GM21360 (cell line): ENCODE data around the gene CCNYL1.

Source experiments
- ATAC-seq: cut with Tn5 transposase; IDR thresholded peaks from one replicate; pipeline ENCODE4 v1.9.1; 2021; ENCODE audit warnings: mild to moderate bottlenecking, moderate library complexity; ENCODE audit not compliant: unreplicated experiment

Gene CCNYL1

GRCh38 chr2:207764096-207764630, 52.7 kb downstream of the CCNYL1 start:
- ATAC-seq = no peak

DNA sequence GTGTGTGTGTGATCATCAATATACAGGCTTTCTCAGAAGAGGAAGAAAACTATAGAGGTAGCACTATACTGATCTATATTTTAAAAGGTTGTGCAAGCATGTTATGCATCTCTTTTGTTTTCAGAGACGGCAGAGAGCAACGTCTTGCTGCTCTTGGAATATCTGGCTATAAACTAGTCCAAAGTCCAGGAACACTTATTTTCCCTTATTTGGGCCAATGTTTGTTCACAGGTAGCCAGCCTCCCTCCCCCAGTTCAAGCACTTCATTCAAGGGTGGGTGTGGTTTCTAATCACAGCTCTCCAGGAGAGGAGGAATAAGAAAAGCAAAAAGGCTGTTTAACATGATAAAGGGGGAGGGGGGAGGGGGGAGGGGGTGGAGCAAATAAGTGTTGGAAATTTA, 54.1 kb downstream of the CCNYL1 start:
- ATAC-seq = no peak

- no peak for ATAC-seq
Measured at GRCh38 chr2:207766041-207766551, 54.7 kb downstream of the CCNYL1 start.

- ATAC-seq = no peak
Measured at GRCh38 chr2:207766697-207767460, 55.4 kb downstream of the CCNYL1 start.

- ATAC-seq = no peak
Measured at GRCh38 chr2:207767461-207768167, 56.2 kb downstream of the CCNYL1 start.

GRCh38 chr2:207768168-207768865, 56.9 kb downstream of the CCNYL1 start:
- ATAC-seq = no peak

DNA sequence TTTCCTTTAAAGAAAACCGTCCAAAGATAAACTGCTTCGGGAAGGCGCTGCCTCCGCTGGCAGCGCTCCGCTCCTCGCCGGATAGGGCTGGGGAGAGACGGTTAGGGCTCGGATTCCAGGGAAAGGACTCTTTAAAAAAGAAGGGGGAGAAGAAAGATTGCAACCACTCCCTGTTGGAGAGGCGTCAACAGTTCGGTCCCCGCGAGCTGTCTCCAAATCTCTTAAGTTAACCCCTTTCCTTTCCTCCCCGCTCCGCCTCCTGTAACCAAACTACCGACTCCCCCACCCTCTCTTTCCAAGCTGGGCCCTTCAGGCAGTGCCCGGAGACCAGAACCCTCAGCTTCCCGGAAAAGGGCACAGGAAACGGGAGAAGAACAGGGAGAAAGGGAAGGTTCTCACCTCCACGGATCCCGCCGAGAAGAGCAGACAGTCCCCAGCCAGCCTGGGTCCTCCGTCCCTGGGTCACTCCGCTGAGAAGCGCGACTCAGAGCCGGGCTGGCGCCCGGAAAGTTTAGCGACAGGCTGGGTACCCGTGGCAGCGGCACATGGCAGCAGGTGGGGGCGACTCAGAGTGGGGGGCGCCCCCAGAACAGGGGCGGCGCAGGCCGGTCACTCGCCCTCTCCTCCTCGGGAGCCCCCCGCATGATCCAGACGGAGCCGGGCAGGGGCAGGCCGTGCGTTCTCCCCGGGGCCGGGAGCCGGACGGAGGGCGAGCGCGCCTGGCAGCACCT, 57.6 kb downstream of the CCNYL1 start:
- peak; percentile 2 for ATAC-seq

GRCh38 chr2:207770602-207771404, 59.4 kb downstream of the CCNYL1 start:
- ATAC-seq = no peak

GRCh38 chr2:207771421-207771820, 60.0 kb downstream of the CCNYL1 start:
- no peak for ATAC-seq

GRCh38 chr2:207772081-207772843, 60.8 kb downstream of the CCNYL1 start:
- no peak for ATAC-seq

DNA sequence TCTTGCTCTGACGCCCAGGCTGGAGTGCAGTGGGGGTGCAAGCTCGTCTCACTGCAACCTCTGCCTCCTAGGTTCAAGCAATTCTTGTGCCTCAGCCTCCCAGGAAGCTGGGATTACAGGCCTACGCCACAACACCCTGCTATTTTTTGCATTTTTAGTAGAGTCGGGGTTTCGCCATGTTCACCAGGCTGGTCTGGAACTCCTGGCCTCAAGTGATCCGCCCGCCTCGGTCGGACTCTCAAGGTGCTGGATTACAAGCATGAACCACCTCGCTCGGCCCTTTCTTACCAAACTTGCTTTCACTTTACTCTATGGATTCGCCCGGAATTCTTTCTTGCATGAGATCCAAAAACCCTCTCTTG, 61.4 kb downstream of the CCNYL1 start:
- no peak for ATAC-seq

DNA sequence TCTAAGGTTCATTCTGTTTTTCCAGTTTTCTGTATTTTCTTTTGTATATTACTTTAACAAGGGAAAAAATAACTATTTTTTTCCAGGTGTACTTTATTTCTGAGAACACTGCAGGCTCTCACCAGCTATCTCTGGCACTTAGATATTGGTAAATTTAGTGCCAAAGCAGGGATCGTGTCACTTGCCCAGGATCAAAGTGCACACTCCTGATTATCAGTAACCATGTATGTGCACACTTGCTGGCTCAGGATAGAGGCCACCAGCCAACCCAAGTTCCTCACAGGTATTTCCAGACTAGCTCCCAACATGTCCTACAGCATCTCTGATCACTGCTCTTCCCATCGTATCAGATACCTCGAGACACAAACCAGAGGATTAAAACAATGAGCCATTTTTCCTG, 64.0 kb downstream of the CCNYL1 start:
- no peak for ATAC-seq

GRCh38 chr2:207777124-207777523, 65.7 kb downstream of the CCNYL1 start:
- ATAC-seq = no peak

DNA sequence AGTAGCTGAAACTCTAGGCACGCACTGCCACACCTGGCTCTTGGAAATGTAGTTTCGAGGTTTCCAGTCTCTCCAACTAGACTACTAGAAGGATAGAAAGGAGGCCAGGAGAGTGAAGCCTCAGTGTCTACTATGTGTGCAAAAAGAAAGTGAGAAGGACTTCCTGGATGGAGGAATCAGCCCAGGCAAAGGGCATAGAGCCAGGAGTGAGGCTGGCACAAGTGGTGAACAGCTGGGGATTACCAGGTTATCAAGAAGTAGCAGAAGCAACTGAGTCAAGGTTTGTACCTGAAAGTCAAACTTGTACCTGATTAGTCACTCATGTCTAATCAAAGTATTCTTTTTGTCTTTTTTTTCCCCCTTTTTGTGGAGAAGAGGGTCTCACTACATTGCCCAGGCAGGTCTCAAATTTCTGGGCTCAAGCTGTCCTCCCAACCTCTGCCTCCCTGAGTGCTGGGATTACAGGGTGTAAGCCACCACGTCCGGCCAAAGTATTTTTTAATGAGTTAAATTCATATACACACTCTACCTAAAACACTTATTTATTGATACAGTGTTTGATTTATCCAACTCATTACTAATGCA, 67.0 kb downstream of the CCNYL1 start:
- no peak for ATAC-seq

- no peak for ATAC-seq
Measured at GRCh38 chr2:207779523-207779922, 68.1 kb downstream of the CCNYL1 start.

- no peak for ATAC-seq
Measured at GRCh38 chr2:207782238-207783030, 71.0 kb downstream of the CCNYL1 start.

DNA sequence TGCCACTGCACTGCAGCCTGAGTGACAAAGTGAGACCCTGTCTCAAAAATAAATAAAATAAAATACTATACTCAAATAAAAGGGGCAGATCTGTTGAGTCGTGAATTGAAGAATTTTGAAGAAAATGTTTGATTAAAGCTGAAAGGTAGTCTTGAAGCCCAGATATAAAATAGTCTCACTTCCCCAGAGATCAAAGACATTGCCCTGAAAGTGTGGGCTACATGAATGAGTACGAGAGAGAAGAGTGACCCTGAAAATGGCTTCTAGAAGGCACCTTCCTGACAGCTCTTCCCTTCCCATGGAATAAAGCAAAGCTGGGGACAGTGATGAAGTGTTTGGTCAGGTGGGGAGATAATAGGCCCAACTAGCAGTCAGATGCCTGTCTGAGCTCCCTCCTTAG, 72.1 kb downstream of the CCNYL1 start:
- no peak for ATAC-seq

DNA sequence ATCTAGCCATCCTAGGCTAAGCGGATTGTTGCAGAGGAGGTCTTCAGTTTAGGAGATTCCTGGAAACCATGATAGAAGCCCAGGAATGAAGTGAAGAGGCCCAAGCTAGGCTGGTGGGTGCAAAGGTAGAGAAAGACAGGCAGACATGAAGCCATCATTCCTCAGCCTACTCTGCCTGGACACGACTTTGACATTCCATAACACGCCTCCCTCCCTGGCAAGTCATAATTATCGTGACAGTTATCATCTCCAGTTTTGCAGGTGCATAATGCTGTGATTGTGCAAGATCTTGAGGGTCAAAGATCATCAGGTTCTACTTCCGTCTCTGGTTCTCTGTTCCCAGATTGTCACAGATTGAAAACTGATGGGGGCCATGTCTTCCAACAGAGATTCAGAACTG, 73.5 kb downstream of the CCNYL1 start:
- ATAC-seq = no peak
